ENCODE results near the gene ISG15. TPM values are rescaled to one million over a fixed set of nuclear protein-coding genes. Genes with fewer than 3 reads are reported as not detected.
A peak's percentile ranks its signal among the peaks of the same experiment; 100 is the strongest.

The ISG15 gene
- total and polyA plus RNA-seq, 9 of the 15 experiments (the other 6 are each of a cell fraction or from before 2014, with no cell fraction given): 0.40 to 58.3 (median 12.2) TPM

DNA sequence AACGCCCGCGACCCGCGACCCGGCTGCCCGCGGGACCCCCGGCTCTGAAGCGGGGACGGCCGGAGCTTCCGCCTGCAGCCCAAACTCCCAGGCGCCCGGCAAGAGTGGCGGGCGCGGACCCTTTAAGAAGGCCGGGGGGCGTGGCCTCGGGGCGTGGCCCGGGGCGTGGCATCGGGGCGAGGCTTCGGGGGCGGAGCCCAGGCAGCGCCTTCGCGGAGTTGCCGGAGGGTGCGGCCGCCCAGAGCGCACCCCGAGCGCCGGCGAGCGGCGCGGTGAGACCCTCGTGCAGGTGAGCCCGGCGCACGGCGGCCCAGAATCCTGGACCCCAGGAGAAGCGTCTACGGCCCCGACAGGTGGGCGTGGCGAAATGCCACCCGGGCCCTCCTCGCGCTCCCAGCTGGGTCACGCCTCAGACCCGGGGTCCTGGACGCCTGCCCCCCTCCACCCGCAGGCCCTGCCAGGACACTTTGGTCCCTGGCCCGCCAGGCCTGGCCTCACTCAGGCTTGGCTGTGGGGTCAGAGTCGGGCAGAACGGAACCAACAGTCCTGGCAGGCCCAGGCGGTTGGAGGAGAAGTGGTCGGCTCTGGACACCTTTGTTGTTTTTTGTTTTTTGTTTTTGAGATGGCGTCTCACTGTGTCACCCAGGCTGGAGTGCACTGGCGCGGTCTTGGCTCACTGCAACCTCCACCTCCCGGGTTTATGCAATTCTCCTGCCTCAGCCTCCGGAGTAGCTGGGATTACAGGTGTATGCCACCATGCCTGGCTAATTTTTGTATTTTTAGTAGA lies 46.4 kb downstream of the ISG15 start (continued):
- TF ChIP-seq GABPB1 (CRISPR knock-in tag; IDR thresholded peaks at IDR 0.05): peak; percentile 25
- TF ChIP-seq ZBTB7A (IDR thresholded peaks at IDR 0.05; ENCODE audit: borderline replicate concordance, control insufficient read depth, low read depth, low read length): peak; percentile 77
- no peak for TF ChIP-seq ZNF740 (CRISPR knock-in tag; IDR thresholded peaks at IDR 0.05)
- no peak for TF ChIP-seq ZNF740 (tag; IDR thresholded peaks at IDR 0.05)
- TF ChIP-seq ZNF830 (CRISPR knock-in tag; IDR thresholded peaks at IDR 0.05): no peak
- no peak for TF ChIP-seq ATF6 (CRISPR knock-in tag; IDR thresholded peaks at IDR 0.05)
- TF ChIP-seq RNF2 (IDR thresholded peaks at IDR 0.05): no peak
- TF ChIP-seq RERE (CRISPR knock-in tag; IDR thresholded peaks at IDR 0.05; ENCODE audit: borderline replicate concordance): 0 out of 2 replicates have a peak, but pooled peaks have one; percentile 76
- TF ChIP-seq, protein P1, sequence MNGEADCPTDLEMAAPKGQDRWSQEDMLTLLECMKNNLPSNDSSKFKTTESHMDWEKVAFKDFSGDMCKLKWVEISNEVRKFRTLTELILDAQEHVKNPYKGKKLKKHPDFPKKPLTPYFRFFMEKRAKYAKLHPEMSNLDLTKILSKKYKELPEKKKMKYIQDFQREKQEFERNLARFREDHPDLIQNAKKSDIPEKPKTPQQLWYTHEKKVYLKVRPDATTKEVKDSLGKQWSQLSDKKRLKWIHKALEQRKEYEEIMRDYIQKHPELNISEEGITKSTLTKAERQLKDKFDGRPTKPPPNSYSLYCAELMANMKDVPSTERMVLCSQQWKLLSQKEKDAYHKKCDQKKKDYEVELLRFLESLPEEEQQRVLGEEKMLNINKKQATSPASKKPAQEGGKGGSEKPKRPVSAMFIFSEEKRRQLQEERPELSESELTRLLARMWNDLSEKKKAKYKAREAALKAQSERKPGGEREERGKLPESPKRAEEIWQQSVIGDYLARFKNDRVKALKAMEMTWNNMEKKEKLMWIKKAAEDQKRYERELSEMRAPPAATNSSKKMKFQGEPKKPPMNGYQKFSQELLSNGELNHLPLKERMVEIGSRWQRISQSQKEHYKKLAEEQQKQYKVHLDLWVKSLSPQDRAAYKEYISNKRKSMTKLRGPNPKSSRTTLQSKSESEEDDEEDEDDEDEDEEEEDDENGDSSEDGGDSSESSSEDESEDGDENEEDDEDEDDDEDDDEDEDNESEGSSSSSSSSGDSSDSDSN (IDR thresholded peaks at IDR 0.05; ENCODE audit: borderline replicate concordance in 1 of 2, low read depth in 2 of 2, low read length in 2 of 2): 0 out of 4 replicates have a peak, but pooled peaks of 1 of the 2 experiments have one; percentile 24
- TF ChIP-seq NR2C2 (CRISPR knock-in tag; IDR thresholded peaks at IDR 0.05): 0 out of 2 replicates have a peak, but pooled peaks have one; percentile 16
- no peak for TF ChIP-seq NR2C2 (tag; IDR thresholded peaks at IDR 0.05)
- no peak for TF ChIP-seq ETV6 (IDR thresholded peaks at IDR 0.05; ENCODE audit: borderline replicate concordance in 1 of 2, low read depth in 2 of 2, low read length in 1 of 2)
- TF ChIP-seq ETV6 (CRISPR knock-in tag; IDR thresholded peaks at IDR 0.05; ENCODE audit: borderline replicate concordance): no peak
- no peak for TF ChIP-seq GABPB2 (CRISPR knock-in tag; conservative IDR thresholded peaks at IDR 0.05)
- TF ChIP-seq LARP7 (IDR thresholded peaks at IDR 0.05): no peak
- no peak; the same call in 1 of the 2 replicates for TF ChIP-seq POLR2A (conservative IDR thresholded peaks at IDR 0.05)
- TF ChIP-seq HNRNPL (IDR thresholded peaks at IDR 0.05; ENCODE audit: low read depth, low read length): 0 out of 2 replicates have a peak, but pooled peaks have one; percentile 70
